Activated T-cell treated with anti-CD3 and anti-CD28 coated beads for 24 hours (primary cell): ENCODE results near the gene ATG101.
"Not testable (repeated sequence)": the region's sequence is repeated elsewhere in the genome, so short reads cannot be mapped to it uniquely, and the experiment has no call there.

ENCODE experiments used
- DNase-seq: peaks from one replicate; pipeline ENCODE4 v3.0.0-alpha.2; 2020; ENCODE audit warnings: low read depth

The ATG101 gene

DNA sequence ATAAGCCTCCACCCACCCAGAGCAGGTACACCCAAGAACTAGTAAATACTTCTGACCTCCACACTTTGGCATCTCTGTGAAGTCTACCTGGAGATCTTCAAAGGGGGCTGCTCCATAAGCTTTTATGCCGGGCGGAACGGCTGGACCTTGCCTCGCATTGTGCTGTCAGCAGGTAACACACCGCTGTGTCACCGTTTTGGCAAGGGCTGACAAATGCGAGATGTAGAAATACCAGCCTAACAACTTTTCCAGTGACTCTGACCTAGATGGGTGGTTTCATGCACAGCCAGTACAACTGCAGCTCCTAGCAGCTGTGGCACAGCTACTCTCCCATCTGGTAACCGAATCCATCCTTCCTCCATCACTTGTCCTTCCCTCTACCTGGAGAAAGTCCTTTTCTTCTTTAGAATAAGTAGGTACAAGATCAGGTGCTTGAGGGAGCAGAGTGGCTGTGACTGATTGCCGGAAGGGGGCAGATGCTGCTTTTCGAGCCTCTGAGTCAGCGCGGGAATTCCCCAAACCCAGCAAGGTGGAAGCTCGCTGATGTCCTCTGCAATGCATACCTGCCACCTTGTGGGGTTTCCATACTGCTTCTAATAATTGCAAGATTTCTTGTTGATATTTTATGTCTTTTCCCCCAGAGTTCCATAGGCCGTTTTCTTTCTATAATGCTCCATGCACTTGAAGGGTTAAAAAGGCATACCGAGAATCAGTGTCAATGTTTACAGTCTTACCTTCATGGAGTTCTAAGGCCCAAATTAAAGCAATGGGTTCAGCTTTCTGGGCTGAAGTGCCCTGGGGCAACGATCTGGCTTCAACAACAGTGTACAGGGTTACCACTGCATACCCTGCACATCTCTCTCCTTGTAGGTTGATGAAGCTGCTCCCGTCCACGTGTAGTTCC is 46.7 kb downstream of the ATG101 start:
- peak; percentile 61 for DNase-seq

DNA sequence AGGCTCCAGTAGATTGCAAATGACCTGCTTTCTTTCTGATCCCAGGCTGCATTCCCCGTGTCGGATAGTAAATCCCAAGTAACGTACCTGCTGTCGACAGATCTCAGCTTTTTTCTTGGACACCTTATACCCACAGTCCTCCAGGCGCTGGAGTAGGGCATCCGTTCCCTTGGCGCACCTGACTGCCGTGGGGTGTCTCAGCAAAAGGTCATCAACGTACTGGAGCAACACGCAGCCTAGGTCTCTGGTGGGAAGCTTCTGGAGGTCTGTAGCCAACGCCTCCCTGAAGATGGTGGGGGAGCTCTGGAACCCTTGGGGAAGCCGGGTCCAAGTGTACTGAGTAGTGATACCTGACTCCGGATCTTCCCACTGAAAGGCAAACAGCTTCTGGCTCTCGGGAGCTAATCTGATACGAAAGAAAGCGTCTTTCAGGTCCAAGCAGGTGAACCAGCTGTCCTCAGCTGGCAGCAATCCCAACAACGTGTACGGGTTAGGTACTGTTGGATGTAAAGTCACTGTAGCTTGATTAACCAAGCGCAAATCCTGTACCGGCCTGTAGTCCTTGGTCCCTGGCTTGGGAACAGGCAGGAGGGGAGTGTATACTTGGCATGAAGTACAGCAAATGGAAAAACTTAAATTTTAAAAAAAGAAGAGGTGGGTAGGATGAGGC is 48.2 kb downstream of the ATG101 start:
- DNase-seq, result not testable (repeated sequence)

DNA sequence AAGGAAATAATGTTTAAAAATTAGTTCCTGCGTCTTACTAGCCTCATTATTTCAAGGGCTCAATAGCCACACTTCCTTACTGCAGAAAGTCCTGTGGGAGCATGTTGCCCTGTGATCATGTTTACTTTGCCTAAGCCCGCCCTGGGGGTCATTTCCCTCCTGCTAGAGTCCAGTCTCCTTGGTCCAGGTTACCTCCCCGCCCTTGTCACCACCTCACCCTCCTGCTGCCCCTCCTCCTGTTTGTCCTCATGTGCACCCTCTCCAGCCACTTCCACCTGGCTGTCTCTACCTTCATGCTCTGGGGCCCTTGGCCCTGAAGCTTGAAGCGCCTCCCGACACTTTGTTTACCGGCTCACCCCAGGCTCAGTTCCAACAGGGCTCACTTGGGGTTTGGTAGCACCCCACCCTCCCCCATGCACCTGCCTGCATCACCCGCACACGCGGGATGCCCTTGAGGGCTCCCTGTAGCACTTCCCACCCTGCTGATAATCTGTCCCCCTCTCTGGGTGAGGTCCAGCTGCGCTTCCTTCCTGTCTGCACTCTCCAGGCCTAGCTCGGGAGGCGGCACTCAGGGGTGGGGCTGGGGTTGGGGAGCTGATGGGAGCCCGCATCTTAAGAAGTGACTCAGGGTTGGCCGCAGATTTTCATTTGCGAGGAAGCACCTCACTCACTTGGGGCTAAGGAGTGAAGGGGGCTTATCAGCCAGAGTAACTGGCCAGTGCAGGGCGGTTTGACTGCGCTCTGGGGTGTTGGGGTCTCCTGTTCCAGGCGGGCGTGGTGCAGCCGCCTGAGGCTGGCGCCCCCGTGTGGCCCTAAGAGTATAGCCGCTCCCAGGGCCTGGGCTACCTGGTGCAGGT is 49.8 kb downstream of the ATG101 start:
- DNase-seq, result no peak

GRCh38 chr12:52120951-52121823 is 51.4 kb downstream of the ATG101 start:
- DNase-seq, result no peak

DNA sequence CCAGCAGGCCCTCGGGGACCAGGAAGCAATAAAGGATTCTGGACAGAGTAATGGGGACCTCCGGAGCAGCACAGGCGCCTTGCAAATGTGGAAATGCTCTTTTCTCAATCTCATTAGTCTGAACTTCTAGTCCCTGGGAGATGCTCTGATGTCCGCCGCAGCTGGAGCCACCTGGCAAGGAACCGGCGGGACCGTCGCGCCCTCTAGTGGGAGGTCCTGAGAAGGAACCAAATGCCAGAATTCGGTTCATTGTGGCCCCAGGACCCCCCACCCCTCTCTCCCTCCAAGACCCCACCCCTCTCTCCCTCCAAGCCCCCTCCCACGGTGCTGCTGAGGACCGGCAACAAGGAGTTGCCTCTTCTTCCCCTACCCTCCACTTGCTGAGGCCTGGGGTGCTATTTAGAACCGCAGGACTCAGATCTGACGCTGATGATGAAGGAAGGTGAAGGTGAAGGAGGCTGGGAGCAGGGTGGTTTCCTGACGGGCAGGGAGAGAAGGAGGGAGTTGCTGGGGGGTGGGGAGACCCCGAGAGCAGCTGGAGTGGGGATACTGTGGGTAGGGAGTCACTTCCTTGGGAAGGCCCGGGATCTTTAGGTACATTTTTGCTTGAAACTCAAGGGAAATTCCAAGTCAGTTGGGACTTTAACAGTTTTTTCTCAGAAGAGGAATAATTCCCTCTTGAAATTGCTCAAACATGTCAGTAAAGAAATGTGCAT is 52.2 kb downstream of the ATG101 start:
- peak; percentile 54 for DNase-seq

- no peak for DNase-seq
Observed at GRCh38 chr12:52122540-52122871, 52.7 kb downstream of the ATG101 start.

DNA sequence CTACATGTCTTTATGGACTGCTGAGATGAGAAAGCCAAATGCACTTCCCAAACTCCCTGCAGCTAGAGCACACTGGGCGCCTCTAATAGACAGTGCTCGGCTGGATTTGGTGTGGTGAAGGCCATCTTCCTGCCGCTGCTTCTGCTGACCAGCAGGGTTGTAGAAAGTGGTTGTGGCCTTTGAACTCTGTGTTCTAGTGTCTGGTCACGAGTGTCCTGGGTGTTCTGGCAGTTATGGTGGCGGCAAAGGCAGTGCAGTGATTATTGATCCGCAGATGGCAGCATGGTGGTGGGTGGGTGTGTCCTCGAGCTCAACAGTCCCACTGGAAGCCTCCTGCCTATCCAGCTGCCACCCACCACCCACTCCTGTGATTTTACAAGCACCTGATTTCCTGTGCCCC is 53.1 kb downstream of the ATG101 start:
- no peak for DNase-seq

DNA sequence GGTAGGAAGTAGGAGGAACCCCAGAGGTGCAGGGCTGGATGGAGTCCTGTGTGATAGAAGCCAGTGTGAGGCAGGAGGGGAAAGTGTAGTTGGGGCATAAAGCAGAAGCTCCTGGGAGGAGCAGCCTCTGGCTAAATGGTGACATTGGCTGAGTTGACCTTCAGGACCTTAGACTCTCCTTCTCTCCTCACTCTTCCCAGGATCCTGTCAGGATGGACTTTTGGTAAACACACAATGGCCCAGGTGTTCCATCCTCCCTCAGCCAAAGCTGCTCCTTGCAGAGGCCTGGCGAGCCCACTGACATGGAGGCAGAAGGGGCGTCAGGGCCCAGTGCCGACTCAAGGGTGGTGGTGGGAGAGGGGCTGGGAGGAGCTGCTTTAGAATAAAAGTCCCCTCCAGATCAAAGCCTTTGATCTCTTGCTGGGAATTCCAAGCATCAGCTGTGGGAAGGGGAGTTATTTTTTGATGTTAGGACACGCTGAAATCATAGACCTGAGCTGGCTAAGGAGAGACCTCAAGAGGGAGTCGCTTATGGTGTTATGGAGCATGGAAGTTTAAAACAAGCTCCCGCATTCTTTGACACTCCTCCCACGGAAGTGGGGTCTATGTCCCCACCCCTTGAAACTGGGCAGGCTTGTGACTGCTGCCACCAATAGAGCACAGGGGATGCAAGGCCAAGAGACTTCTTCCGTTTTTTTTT is 53.9 kb downstream of the ATG101 start:
- DNase-seq, result no peak

DNA sequence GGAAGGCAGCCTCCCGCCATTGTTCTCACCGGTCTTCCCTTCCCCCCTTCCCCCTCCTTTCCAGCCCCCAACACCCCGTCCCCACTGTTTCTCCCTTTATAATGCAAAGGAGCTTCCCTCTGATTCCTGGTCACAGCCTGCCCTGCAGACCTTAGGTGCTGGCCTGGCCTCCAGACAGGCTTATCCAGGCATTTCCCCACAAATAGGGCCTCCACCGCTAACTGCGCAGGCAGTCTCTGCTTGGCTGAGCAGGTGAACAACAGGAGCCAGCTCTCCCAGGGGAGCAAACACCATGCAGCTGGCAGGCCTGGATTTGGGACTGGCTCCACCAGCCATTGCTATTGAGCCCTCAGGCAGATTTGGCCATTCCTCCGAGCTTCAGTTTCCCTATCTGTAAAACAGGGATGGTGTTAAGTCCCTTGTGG is 55.7 kb downstream of the ATG101 start:
- DNase-seq, result no peak

- no peak for DNase-seq
Observed at GRCh38 chr12:52126050-52126604, 56.3 kb downstream of the ATG101 start.
